ENCODE measurements around the gene GPR6.

- no peak for TF ChIP-seq CTCF (conservative IDR thresholded peaks at IDR 0.05 in 1 of 2, IDR thresholded peaks at IDR 0.05 in 1 of 2; ENCODE audit: low read depth in 1 of 2, low read length in 2 of 2)
- no peak for TF ChIP-seq EZH2 (IDR thresholded peaks at IDR 0.05; ENCODE audit: low read length, missing control alignments)
Measured at GRCh38 chr6:109946979-109947378, 31.1 kb upstream of the GPR6 start.
